Measurements from ENCODE around the gene JAM3. TPM values are rescaled to one million over a fixed set of nuclear protein-coding genes. Genes with fewer than 3 reads are reported as not detected.
A peak's percentile ranks its signal among the peaks of the same experiment; 100 is the strongest.
"Not testable (repeated sequence)": the region's sequence is repeated elsewhere in the genome, so short reads cannot be mapped to it uniquely, and the experiment has no call there.

The JAM3 gene
- total RNA-seq, 1 donor from 2014 or later, result 49.5 TPM

- peak; percentile 77 for DNase-seq
Observed at GRCh38 chr11:134063124-134063495, 5.8 kb upstream of the JAM3 start.

GRCh38 chr11:134063991-134064747 lies 4.7 kb upstream of the JAM3 start:
- no peak for DNase-seq

- no peak for DNase-seq
Observed at GRCh38 chr11:134065381-134065780, 3.5 kb upstream of the JAM3 start.

- DNase-seq, result no peak
Observed at GRCh38 chr11:134066943-134067885, 1.7 kb upstream of the JAM3 start.

- peak; percentile 43 for DNase-seq
Observed at GRCh38 chr11:134069426-134070341, 812 bp downstream of the JAM3 start.

- no peak for DNase-seq
Observed at GRCh38 chr11:134070342-134070845, 1.5 kb downstream of the JAM3 start.

- DNase-seq, result no peak
Observed at GRCh38 chr11:134071306-134071705, 2.4 kb downstream of the JAM3 start.

GRCh38 chr11:134071766-134072402 lies 3.0 kb downstream of the JAM3 start:
- DNase-seq, result no peak

GRCh38 chr11:134072844-134073243 lies 4.0 kb downstream of the JAM3 start:
- no peak for DNase-seq

- DNase-seq, result peak; percentile 21
Observed at GRCh38 chr11:134074346-134074745, 5.5 kb downstream of the JAM3 start.

GRCh38 chr11:134074766-134075165 lies 5.9 kb downstream of the JAM3 start:
- no peak for DNase-seq

- no peak for DNase-seq
Observed at GRCh38 chr11:134079317-134079716, 10.4 kb downstream of the JAM3 start.

GRCh38 chr11:134081258-134081657 lies 12.4 kb downstream of the JAM3 start:
- not testable (repeated sequence) for DNase-seq

GRCh38 chr11:134082990-134083389 lies 14.1 kb downstream of the JAM3 start:
- DNase-seq, result no peak

GRCh38 chr11:134086376-134086775 lies 17.5 kb downstream of the JAM3 start:
- no peak for DNase-seq

- DNase-seq, result not testable (repeated sequence)
Observed at GRCh38 chr11:134092006-134092405, 23.1 kb downstream of the JAM3 start.

- no peak for DNase-seq
Observed at GRCh38 chr11:134097166-134097565, 28.3 kb downstream of the JAM3 start.

- DNase-seq, result peak; percentile 35
Observed at GRCh38 chr11:134098566-134099184, 29.8 kb downstream of the JAM3 start.

GRCh38 chr11:134100171-134100570 lies 31.3 kb downstream of the JAM3 start:
- DNase-seq, result no peak

GRCh38 chr11:134101282-134101681 lies 32.4 kb downstream of the JAM3 start:
- DNase-seq, result no peak

GRCh38 chr11:134110252-134110815 lies 41.5 kb downstream of the JAM3 start:
- no peak for DNase-seq

Data from dermis blood vessel endothelial cell (primary cell).